HG02610 (cell line): ENCODE results near the gene DGKD.
"Not testable (repeated sequence)": the region's sequence is repeated elsewhere in the genome, so short reads cannot be mapped to it uniquely, and the experiment has no call there.

ENCODE experiments used
- ATAC-seq: cut with Tn5 transposase; IDR thresholded peaks from one replicate; pipeline ENCODE4 v1.9.1; 2021; ENCODE audit warnings: mild to moderate bottlenecking, moderate library complexity; ENCODE audit not compliant: unreplicated experiment

Gene DGKD

DNA sequence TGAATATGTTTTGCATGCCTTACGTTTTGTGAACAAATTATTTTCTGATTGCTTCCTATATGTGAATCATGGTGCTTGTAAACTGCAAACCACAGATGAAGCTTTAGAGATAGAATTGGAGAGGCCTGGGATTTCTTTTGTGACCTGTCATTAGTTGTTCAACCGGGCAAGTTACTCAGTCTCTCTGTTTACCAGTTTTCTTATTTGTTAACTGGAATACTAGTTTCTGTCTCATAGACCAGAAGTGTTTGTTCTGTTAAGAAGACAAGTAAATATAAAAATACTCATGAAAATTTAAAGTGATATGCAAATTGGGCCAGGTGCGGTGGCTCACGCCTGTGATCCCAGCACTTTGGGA, 27.3 kb downstream of the DGKD start:
- no peak for ATAC-seq

DNA sequence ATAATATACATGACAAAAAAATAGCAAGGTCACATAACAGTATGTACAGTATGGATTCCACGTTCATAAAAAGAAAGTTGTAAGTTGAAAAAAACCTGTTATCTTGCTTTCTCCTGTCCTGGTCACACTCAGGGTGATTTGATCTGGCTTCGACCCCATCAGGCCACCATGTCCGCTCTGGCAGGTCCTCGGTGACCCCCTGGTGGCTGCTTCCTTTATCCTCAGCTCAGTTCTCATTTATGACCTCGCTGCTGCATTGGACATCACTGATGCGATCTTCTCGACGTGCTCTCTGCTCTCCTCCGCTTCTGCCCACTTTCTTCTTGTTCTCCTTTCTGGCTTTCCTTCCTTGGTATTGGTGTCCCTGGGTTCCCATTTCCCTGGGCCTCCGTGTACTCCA, 29.7 kb downstream of the DGKD start:
- ATAC-seq: no peak

DNA sequence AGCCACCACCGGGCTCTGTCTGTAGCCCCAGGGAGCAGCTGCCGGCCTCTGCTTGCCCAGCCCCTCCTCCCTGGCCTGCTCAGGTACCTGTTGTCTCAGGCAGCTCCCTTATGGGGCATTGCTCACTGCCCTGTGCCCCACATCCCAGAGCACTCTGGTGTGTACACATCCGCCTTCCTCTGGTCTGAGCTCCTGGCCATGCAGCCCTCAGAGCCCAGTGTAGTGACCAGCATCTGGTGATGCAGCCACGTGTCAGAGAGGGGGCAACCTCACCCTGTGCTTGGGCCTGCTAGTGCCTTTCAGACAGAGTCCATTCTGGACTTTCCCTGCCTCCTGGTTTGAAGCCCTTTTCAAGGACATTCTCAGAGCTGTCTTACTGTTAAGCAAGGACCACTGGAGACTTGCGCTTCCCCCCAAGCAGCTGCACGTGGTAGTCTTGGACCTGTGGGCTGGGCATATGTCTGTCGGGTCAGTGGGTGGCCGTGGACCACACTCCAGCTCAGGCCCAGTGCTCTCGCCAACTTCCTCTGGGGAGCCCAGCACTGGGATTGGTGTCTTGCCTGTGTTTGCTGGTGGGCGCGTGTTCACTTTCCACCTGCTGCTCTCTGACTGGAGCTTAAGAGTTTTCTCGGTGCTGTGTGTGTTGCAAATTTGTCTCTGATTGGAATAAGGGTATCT, 30.7 kb downstream of the DGKD start:
- no peak for ATAC-seq

GRCh38 chr2:233385489-233386044, 31.3 kb downstream of the DGKD start:
- peak; percentile 43 for ATAC-seq

DNA sequence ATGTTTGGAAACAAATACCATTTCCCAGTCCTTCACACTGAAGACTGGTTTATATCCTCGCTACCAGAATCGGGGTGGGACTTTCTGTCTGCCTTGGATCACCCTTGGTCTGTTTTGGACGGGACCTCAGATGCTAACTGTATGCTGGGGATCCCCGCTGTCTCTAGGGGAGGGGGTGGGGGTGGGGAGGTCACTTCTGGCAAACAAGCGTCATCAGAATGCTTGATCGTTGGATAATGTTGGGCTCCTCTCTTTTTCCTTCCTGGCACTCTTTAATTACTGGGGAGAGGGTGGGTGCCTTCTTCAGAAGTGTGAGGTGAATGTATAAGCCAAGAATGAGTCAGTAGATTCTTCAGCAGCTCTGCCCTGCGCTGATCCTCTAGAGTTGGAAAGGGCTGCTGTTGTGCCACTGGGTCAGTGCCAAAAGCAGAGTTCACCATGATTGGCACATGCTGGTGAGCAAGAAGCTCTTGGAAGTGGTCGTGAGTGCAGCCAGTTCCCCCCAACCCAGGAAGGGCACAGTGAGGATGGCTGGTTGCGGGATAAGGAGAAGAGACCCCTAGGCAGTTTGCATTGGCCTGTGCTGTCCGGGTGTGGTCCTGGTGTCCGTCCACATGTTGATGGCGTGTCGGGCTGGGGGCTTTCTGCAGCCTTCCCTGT, 32.2 kb downstream of the DGKD start:
- ATAC-seq: no peak

DNA sequence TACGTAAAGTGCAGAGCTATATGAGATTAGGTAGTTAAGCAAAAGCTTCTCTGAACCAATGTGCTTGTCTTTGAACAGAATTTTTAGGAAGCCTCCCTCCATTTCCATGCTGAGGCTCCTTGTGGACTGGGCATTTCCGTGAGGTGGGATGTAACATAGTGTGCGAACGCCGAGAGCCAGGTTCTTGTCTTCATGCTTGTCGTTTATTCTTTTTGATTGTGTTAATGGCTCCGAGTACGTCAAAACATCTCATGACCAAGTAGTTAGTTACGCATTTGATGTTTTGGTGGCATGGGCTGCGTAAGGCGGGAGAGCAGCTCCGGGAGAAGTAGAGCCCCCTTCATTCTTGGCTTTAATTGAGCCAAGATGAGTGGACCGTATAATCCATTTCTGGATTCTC, 32.9 kb downstream of the DGKD start:
- ATAC-seq: no peak

- ATAC-seq: no peak
Observed at GRCh38 chr2:233387667-233388528, 33.6 kb downstream of the DGKD start.

DNA sequence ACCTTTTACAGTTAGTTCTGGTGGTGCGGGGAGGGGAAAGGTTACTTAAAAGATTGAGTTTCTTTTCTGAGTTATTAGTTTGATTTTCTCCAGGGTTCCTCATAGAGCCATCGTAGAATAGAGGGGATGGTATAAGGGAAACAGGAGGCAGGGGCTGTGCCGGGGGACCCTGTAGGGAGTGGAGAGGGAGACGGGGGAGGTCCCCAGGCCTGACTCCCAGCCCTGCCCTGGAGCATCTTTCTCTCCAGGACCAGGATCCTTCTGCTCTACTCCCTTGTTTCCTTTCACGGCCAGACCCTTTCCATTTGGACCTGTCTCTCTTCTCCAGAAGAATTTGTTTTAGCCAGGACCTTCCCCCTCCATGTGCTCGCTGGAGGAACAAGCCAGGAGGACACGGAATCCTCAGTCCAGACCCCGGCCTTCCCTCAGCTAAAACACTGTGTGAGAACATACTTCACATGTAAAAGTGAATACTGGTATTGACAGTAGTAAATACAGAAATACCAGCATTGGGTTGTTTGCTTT, 35.4 kb downstream of the DGKD start:
- ATAC-seq: no peak

- ATAC-seq: no peak
Observed at GRCh38 chr2:233395687-233396086, 41.4 kb downstream of the DGKD start.

GRCh38 chr2:233396726-233397665, 42.7 kb downstream of the DGKD start:
- ATAC-seq: not testable (repeated sequence)

DNA sequence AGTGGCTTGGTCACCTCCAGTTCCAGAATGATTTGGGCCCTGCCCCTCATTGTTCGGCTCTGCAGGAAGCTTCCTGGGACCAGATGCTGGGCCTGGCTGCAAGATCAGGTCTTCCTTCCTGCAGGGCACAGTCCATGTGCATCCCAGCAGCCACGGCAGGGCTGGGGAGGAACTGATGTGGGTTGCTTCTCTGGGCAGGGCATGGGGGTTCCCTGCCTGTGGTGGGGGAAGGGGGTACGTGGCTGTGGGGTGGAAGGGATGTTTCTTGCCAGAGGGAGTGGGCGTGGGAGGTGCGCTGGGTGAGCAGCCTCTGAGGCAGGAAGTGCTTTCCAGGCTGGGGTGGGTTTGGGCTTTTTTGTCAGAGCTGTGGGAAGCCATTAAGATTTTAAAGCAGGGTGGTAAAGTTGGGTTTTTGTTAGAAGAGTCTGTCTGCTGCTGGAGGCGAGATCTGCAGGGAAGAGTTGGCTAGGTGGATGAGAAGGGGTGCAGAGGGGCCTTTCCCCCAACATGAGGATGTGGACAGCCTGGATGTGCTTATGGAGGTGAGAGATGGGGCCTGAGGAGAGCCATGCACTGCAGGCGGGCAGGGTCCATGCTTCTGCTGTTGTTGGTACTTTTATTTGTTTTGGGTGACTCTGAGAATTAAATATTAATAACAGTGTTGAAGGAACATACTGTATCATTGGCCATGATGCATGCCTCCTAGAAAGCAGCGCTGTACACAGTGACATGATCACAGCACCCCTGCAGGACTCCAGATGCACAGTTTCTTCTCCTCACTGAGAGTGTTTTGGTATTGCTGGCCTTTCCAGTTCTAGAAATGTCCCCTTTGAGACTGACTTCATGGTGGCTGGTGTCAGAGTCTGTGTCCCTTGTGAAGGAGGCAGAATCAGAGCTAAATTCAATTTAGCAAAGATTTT, 45.3 kb downstream of the DGKD start:
- no peak for ATAC-seq

DNA sequence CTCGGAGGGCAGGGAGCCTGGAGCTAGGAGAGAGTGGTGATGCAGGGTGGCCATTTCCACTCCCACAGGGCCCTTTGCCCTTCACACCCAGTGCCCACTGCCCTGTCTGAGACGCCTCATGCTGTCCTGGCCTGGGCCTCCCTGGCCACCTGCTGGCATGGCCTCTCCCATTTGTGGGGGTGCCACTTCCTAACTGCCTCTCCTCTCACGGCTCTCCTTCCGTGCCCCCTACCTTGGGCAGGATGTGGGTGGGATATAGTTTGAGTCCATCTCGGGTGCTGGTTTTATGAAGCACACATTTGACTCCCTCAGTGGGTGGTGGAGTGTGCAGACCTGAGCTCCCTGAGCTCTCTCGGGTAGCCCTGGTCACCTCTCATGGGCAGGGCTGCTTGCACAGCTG, 46.0 kb downstream of the DGKD start:
- no peak for ATAC-seq

DNA sequence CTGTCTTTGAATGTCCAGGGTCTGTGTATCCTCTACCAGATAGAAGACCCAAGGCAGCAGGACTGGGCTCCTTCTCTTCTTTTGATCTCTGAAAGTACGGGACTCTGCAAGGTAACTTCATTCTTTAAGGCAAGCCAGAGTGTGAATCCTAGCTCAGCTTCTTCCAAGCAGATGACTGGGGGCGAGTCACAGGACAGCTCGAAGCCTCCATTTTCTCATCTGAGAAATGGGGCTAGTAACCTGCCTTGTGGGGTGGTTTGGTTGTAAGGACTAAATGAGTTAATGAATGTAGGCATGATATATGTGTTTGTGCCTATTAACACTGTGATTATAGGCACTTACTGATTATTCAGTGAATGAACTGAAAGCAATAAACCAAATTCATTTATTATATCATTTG, 46.7 kb downstream of the DGKD start:
- ATAC-seq: no peak

DNA sequence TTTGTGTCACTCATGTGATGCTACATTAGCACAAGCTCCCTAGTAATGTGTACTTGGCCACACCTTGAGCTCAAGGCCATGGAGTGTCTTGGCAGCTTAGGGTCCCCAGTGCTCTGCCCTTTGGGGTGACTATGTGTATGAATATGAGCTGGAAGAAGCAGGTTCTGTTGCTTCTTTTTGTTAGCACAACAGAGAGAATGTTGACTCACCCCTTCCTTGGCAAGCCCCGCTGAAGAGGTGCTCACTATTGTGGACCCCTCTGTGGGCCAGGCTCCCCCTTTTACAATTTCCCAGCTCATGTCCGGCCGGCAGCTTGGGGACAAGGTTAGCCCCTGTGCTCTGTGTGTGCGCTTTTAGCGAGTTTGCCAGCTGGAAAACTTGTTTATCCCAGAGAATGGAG, 48.1 kb downstream of the DGKD start:
- no peak for ATAC-seq

- ATAC-seq: no peak
Observed at GRCh38 chr2:233402789-233403188, 48.5 kb downstream of the DGKD start.

DNA sequence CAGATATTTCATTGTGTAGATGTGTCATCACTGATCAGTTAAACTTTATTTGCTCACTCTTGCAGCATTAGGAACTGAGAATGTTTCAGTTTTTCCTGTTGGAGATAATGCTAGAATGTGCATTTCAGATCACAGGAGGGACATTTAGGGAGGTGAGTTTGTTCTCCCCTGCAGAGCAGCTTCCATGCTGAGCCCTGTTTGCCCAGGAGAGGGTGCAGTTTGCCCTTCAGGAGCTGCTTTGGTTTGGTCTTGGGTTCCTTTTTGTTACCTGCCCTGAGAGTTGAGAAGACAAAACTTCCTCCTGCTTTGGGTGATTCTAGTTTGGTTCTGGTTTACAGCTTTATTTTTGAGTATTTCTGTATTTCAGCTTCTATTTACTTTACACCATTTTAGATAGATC, 49.9 kb downstream of the DGKD start:
- ATAC-seq: no peak

GRCh38 chr2:233406865-233407264, 52.6 kb downstream of the DGKD start:
- no peak for ATAC-seq

GRCh38 chr2:233407771-233408181, 53.5 kb downstream of the DGKD start:
- no peak for ATAC-seq
